Endothelial cell of umbilical vein (primary cell): Measurements from ENCODE around the gene CCP110. TPM values are rescaled to one million over a fixed set of nuclear protein-coding genes. Genes with fewer than 3 reads are reported as not detected.

Experiments
- BruUV-seq: library from RNA; stranded (reverse); fragments of 400-500 nt; replicated peaks from 2 replicates; lab custom pipeline; 2021; lab: Mats Ljungman, UMichigan
- CTCF ChIA-PET: fragments of 300-600, 350-600 bp; sonication (Branson Sonifier 250); formaldehyde crosslinking; loops from one replicate; lab custom pipeline; 2021; ENCODE audit warnings: antibody characterized with exemption, inconsistent platforms; lab: Charles Lee
- POLR2A ChIA-PET: fragments of 300-600, 350-600 bp; sonication (Branson Sonifier 250); formaldehyde crosslinking; loops from one replicate; lab custom pipeline; 2021; ENCODE audit warnings: antibody characterized with exemption, inconsistent platforms; lab: Charles Lee
- DNase-seq: peaks from one replicate; pipeline ENCODE4 v3.0.0-alpha.2; 2011; ENCODE audit warnings: low read depth, low spot score
- FAIRE-seq: peaks from 2 replicates; lab custom pipeline; 2011; peaks lifted over from hg19 to GRCh38; lab: Jason Lieb, UNC
- H2AFZ ChIP-seq: 2 replicates; pipeline ENCODE4 v1.6.0; 2012; ENCODE audit warnings: low read depth, low read length, control low read depth, inconsistent platforms
- H3K27ac ChIP-seq: 2 replicates; pipeline ENCODE4 v1.5.1; 2011; ENCODE audit warnings: low read depth, mild to moderate bottlenecking, control low read depth, low read length, moderate library complexity; ENCODE audit not compliant: insufficient read depth
- H3K27me3 ChIP-seq, 2 experiments: 2 replicates each; pipeline versions ENCODE4 v1.6.0 to v1.6.1; 2011; ENCODE audit warnings: low read length in 2 of 2, mixed read lengths in 1 of 2; ENCODE audit not compliant: control insufficient read depth in 2 of 2, insufficient read depth in 2 of 2
- H3K36me3 ChIP-seq, 2 experiments: 2 replicates in 1 of 2; 3 replicates in 1 of 2; pipeline ENCODE4 v1.5.1; 2011; ENCODE audit warnings: low read length in 2 of 2, mild to moderate bottlenecking in 1 of 2, moderate library complexity in 1 of 2; ENCODE audit not compliant: control insufficient read depth in 2 of 2, insufficient read depth in 2 of 2; ENCODE audit errors: extremely low read depth in 1 of 2
- H3K4me1 ChIP-seq: 3 replicates; pipeline ENCODE4 v1.5.1; 2011; ENCODE audit warnings: mild to moderate bottlenecking, low read length; ENCODE audit not compliant: control insufficient read depth, insufficient read depth; ENCODE audit errors: extremely low read depth
- H3K4me2 ChIP-seq: 2 replicates; pipeline ENCODE4 v1.6.1; 2011; ENCODE audit warnings: low read length, control low read depth, mixed read lengths; ENCODE audit not compliant: insufficient read depth
- H3K4me3 ChIP-seq, 3 experiments: fragments of 200-600 bp in 1 of 3; sonication (generic), shearing (Covaris generic) in 1 of 3; replicated peaks in 1 of 3; 2 replicates each; pipeline ENCODE4 v1.5.1; 2011 to 2016; ENCODE audit warnings: control low read depth in 3 of 3, low read length in 3 of 3, mild to moderate bottlenecking in 2 of 3, inconsistent platforms in 1 of 3, low read depth in 1 of 3, moderate library complexity in 1 of 3; ENCODE audit not compliant: insufficient read depth in 1 of 3
- H3K79me2 ChIP-seq: 2 replicates; pipeline ENCODE4 v1.6.0; 2012; ENCODE audit warnings: low read length, inconsistent platforms; ENCODE audit not compliant: control insufficient read depth, insufficient read depth
- H3K9ac ChIP-seq: replicated peaks from 2 replicates; pipeline ENCODE3; 2011; ENCODE audit warnings: low read length, control low read depth; ENCODE audit not compliant: insufficient read depth; ENCODE audit errors: extremely low read depth
- H3K9me1 ChIP-seq: replicated peaks from 3 replicates; pipeline ENCODE4 v1.6.0; 2011; ENCODE audit warnings: mild to moderate bottlenecking, low read length; ENCODE audit not compliant: control insufficient read depth, insufficient read depth; ENCODE audit errors: extremely low read depth
- H3K9me3 ChIP-seq: replicated peaks from 2 replicates; pipeline ENCODE4 v1.5.1; 2012; ENCODE audit warnings: low read length, inconsistent platforms; ENCODE audit not compliant: control insufficient read depth, insufficient read depth
- H4K20me1 ChIP-seq: replicated peaks from 2 replicates; pipeline ENCODE3; 2011; ENCODE audit warnings: mild to moderate bottlenecking, low read length; ENCODE audit not compliant: control insufficient read depth, insufficient read depth; ENCODE audit errors: extremely low read depth
- EZH2 ChIP-seq: IDR thresholded peaks from 2 replicates; pipeline ENCODE4 v1.6.1; 2012; ENCODE audit warnings: borderline replicate concordance, low read depth, mild to moderate bottlenecking, moderate library complexity, low read length, inconsistent platforms; ENCODE audit not compliant: severe bottlenecking
- FOS ChIP-seq: IDR thresholded peaks from 2 replicates; pipeline ENCODE4 v1.6.1; 2011; ENCODE audit warnings: mild to moderate bottlenecking, low read length, moderate library complexity, borderline replicate concordance; ENCODE audit not compliant: insufficient read depth
- GATA2 ChIP-seq: IDR thresholded peaks from 2 replicates; pipeline ENCODE4 v1.7.0; 2011; ENCODE audit warnings: low read depth, mild to moderate bottlenecking, moderate library complexity, mixed read lengths, low read length; ENCODE audit not compliant: insufficient read length, insufficient read depth
- JUN ChIP-seq: IDR thresholded peaks from 2 replicates; pipeline ENCODE4 v1.6.1; 2011; ENCODE audit warnings: borderline replicate concordance, low read depth; ENCODE audit not compliant: insufficient read length, insufficient read depth
- MYC ChIP-seq: IDR thresholded peaks from one replicate; pipeline ENCODE4 v1.6.1; 2011; ENCODE audit warnings: mild to moderate bottlenecking, low read depth, low read length
- POLR2A ChIP-seq: IDR thresholded peaks from 2 replicates; pipeline ENCODE4 v1.6.1; 2012; ENCODE audit warnings: low read depth, mild to moderate bottlenecking, control low read depth, low read length
- POLR2AphosphoS5 ChIP-seq: IDR thresholded peaks from 2 replicates; pipeline ENCODE4 v1.6.1; 2012; ENCODE audit warnings: low read depth, mild to moderate bottlenecking, control low read depth, low read length, moderate library complexity; ENCODE audit not compliant: insufficient read depth
- dilution Hi-C: fragments of 300-500 bp; cut with MboI; formaldehyde crosslinking; loops from one replicate; pipeline ENCODE4 v1.15.0; 2019; ENCODE audit warnings: low sequenced_read_pairs; ENCODE audit not compliant: extremely low pct_ligation_motif_present
- intact Hi-C: fragments of 100-400 bp; cut with micrococcal nuclease; formaldehyde crosslinking; loops from one replicate; pipeline ENCODE4 v1.10.0; 2022
- polyA plus RNA-seq, 4 experiments: library from polyadenylated mRNA; depleted of rRNA in 3 of 4; stranded (reverse) in 3 of 4; unstranded in 1 of 4; fragments of >200 nt; gene quantifications; 2 replicates each; pipeline versions ENCODE4 v1.2.1 to v1.2.3, GENCODE V29; 2011 to 2012; ENCODE audit warnings: missing spikeins in 1 of 4
- total RNA-seq: library from RNA; stranded (reverse); gene quantifications from 2 replicates; pipeline ENCODE4 v1.2.3, GENCODE V29; 2021
- TF ChIP-seq, protein P1 (sequence below): IDR thresholded peaks from 2 replicates; pipeline ENCODE4 v1.6.1; 2011; ENCODE audit not compliant: insufficient read depth, insufficient read length
- TF ChIP-seq, protein P2 (sequence below), 2 donors: IDR thresholded peaks; 1 replicate in 1 of 2; 2 replicates in 1 of 2; pipeline ENCODE4 v1.5.1; 2011; ENCODE audit warnings: low read length in 2 of 2, mild to moderate bottlenecking in 2 of 2, moderate library complexity in 2 of 2, control low read depth in 1 of 2, inconsistent platforms in 1 of 2, low read depth in 1 of 2; ENCODE audit not compliant: insufficient read depth in 1 of 2; ENCODE audit errors: extremely low read depth in 1 of 2

CCP110 gene
- total and polyA plus RNA-seq, 2 donors (not counting 3 experiments of a cell fraction or from before 2014, with no cell fraction given), result 3.7 to 16.5 TPM

DNA sequence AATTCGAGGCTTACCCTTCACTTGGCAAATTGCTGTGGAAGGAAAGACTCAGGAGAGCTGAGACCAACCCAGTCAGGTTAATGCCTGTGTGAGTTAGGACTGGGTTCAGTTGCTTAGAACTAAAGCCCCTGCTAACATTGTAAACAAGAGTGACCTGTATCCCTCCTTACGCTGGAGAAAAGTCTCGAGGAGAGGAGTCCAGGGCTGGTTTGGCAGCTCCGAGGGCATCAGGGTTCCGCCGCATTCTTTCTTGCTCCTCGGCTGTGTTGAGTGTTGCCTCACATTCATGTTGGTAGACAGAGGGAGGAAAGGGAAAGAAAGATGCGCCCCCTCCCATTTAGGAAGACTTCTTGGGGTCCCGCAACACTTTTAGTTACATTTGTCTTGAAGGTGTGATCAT, 50.3 kb downstream of the CCP110 start:
- H3K4me2 ChIP-seq, result no peak overlapping the region
- no peaks in the 10 kb centered on the region for H3K79me2 ChIP-seq
- H3K9me1 ChIP-seq, result no peaks in the 10 kb centered on the region
- H2AFZ ChIP-seq, result no peak overlapping the region
- H3K36me3 ChIP-seq, result peaks cover 7 to 24% of the 10 kb centered on the region in 2 experiments
- CTCF ChIA-PET, result interaction anchor here (1.8 kb wide), 1 partner anchor 10 kb away, joined by 10 read pairs; no protein-coding TSS in a partner anchor
- FAIRE-seq (no peak), DNase-seq (no peak)
- dilution Hi-C loops, result no loop called here
- H3K4me3 ChIP-seq, result no peak overlapping the region
- H4K20me1 ChIP-seq, result no peaks in the 10 kb centered on the region
- intact Hi-C loops, result no loop called here
- TF ChIP-seq JUN, result no peak
- TF ChIP-seq MYC, result no peak
- no peak for TF ChIP-seq EZH2
- no peak for TF ChIP-seq POLR2AphosphoS5
- TF ChIP-seq POLR2A, result no peak
- TF ChIP-seq FOS, result no peak
- TF ChIP-seq, protein P1, sequence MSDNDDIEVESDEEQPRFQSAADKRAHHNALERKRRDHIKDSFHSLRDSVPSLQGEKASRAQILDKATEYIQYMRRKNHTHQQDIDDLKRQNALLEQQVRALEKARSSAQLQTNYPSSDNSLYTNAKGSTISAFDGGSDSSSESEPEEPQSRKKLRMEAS, result no peak
- H3K27ac ChIP-seq, result no peak overlapping the region
- H3K9me3 ChIP-seq, result no peaks in the 10 kb centered on the region
- H3K4me1 ChIP-seq, result no peaks in the 10 kb centered on the region
- no peak overlapping the region for H3K9ac ChIP-seq
- POLR2A ChIA-PET, result no interaction called here
- BruUV-seq, result no TSS peak
- no peaks in the 10 kb centered on the region for H3K27me3 ChIP-seq

DNA sequence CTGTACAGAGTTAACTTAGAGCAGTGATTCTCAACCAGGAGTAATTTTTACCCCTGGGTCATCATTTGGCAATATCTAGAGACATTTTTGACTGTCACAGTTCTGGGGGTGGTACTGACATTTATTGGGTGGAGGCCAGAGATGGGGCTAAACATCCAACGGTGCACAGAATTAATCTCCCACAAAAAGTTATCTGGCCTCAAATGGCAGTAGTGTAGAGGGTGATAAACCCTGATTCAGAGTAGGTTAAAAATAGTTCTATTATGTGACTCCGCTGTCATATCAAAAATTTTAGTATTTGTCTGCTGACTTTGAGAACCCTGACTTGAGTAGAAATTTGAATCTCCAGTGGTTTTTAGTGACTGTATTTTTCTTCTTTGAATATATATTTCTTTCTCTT, 50.9 kb downstream of the CCP110 start:
- Histone ChIP-seq H2AFZ (no peak overlapping the region), H3K36me3 (peaks cover 7 to 23% of the 10 kb centered on the region in 2 experiments), H3K27me3 (no peaks in the 10 kb centered on the region), H3K9ac (no peak overlapping the region), H3K9me3 (no peaks in the 10 kb centered on the region), H3K79me2 (no peaks in the 10 kb centered on the region), H4K20me1 (no peaks in the 10 kb centered on the region), H3K4me2 (no peak overlapping the region), H3K27ac (no peak overlapping the region), H3K4me3 (no peak overlapping the region), H3K9me1 (no peaks in the 10 kb centered on the region), H3K4me1 (no peaks in the 10 kb centered on the region)
- no TSS peak for BruUV-seq
- intact Hi-C loops, result no loop called here
- dilution Hi-C loops, result no loop called here
- FAIRE-seq, result no peak
- no peak for DNase-seq
- TF ChIP-seq POLR2AphosphoS5, result no peak
- TF ChIP-seq, protein P2, sequence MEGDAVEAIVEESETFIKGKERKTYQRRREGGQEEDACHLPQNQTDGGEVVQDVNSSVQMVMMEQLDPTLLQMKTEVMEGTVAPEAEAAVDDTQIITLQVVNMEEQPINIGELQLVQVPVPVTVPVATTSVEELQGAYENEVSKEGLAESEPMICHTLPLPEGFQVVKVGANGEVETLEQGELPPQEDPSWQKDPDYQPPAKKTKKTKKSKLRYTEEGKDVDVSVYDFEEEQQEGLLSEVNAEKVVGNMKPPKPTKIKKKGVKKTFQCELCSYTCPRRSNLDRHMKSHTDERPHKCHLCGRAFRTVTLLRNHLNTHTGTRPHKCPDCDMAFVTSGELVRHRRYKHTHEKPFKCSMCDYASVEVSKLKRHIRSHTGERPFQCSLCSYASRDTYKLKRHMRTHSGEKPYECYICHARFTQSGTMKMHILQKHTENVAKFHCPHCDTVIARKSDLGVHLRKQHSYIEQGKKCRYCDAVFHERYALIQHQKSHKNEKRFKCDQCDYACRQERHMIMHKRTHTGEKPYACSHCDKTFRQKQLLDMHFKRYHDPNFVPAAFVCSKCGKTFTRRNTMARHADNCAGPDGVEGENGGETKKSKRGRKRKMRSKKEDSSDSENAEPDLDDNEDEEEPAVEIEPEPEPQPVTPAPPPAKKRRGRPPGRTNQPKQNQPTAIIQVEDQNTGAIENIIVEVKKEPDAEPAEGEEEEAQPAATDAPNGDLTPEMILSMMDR (IDR thresholded peaks at IDR 0.05; ENCODE audit: extremely low read depth in 1 of 2, insufficient read depth in 1 of 2, low read depth in 1 of 2, low read length in 2 of 2), result no peak
- TF ChIP-seq, protein P1, result no peak
- TF ChIP-seq JUN, result no peak
- TF ChIP-seq GATA2, result no peak
- TF ChIP-seq EZH2, result no peak
- TF ChIP-seq POLR2A, result no peak
- no peak for TF ChIP-seq FOS
- TF ChIP-seq MYC, result no peak
- CTCF ChIA-PET, result no interaction called here
- POLR2A ChIA-PET, result no interaction called here
